CD4-positive, alpha-beta T cell treated with Interleukin-4 for 1 hour (primary cell): ENCODE data around the gene RAP1GAP2.
"Not testable (repeated sequence)": the region's sequence is repeated elsewhere in the genome, so short reads cannot be mapped to it uniquely, and the experiment has no call there.

Source experiments
- DNase-seq, 2 donors: peaks; one replicate each; pipeline ENCODE4 v3.0.0-alpha.2; 2020 to 2022

The RAP1GAP2 gene

DNA sequence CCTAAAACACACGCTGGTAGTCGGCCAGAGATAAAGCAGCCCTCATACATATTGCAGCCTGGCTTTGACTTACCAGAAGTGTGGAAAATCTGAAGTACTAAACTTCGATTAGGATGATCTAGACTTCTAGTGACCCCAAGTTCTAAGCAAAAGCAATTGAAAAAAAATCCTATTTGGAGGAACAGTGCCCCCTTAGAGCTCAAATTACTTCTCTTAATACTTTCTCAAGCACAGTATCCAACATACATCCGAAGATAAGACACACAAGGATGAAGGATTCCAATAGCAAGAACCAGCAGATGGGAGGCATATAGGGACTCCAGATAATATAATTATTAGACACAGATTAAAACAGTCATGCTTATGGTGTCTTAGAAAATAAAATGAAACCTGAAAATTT is 277.6 kb downstream of the RAP1GAP2 start:
- DNase-seq, result not testable (repeated sequence)
